ENCODE measurements around the gene VMAC.

The VMAC gene

DNA sequence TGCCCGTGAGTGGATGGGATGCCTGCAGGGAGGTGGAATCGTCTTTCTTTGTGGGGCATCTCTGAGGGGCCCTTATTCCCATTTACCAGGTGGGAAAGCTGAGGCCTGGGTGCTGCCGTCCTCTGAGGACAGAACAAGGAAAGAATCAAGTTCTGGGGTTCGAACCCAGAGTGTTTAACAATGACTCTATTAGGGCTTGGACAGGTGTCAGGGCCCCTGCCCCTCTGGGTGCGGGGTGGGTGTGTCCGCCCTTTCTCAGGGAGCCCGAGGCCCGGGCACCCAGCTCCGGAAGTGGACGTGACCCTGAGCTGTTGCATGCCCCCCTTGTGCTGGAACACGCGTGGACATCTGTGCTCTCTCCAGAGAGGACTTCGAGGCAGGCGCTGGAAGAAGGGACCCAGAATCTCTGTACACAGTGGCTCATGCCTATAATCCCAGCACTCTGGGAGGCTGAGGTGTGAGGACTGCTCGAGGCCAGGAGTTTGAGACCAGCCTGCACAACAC lies 11.8 kb upstream of the VMAC start:
- Mint-ChIP-seq H3K27ac (peak overlapping the region in 1 of 2 donors; percentile 77), H3K4me3 (no peak overlapping the region)
- no peak for ATAC-seq (replicated peaks)

DNA sequence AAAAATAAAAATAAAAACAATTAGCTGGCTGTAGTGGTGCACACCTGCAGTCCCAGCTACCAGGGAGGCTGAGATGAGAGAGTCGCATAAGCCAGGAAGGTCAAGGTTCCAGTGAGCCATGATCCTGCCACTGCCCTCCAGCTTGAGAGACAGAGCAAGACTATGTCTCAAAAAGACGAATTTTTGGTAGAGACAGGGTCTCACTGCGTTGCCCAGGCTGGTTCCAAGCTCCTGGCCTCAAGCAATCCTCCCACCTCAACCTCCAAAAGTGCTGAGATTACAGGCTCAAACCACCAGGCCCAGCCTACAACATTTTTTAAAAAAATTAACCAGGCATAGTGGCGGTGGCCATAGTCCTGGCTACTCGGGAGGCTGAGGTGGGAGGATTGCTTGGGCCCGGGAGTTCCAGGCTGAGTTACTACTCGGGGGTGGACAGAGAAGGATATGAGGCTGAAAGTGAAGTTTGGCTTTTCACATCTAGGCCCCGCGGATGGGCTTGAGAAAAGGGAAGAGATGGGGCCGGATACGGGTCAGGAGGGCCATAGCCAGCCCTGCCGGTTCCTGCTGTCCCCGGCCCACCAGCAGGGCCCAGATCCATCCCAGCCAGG lies 11.3 kb upstream of the VMAC start:
- DNase-seq (no peak), ATAC-seq (replicated peaks) (no peak)
- Mint-ChIP-seq H3K36me3 (ENCODE audit: insufficient read depth) (peaks cover 11% of the 10 kb centered on the region), H3K4me3 (no peak overlapping the region), H3K9me3 (no peaks in the 10 kb centered on the region), H3K27ac (no peak overlapping the region), H3K4me1 (ENCODE audit: low read depth in 2 of 2) (peaks cover 0 to 9% of the 10 kb centered on the region in 2 donors), H3K27me3 (no peaks in the 10 kb centered on the region)

More for the DNA sequence above, 11.8 kb upstream of the VMAC start:
- Mint-ChIP-seq H3K4me1 (ENCODE audit: low read depth in 2 of 2) (peaks cover 0 to 6% of the 10 kb centered on the region in 2 donors), H3K9me3 (no peaks in the 10 kb centered on the region), H3K27me3 (no peaks in the 10 kb centered on the region), H3K36me3 (ENCODE audit: insufficient read depth) (peaks cover 9% of the 10 kb centered on the region)
- DNase-seq, result no peak

DNA sequence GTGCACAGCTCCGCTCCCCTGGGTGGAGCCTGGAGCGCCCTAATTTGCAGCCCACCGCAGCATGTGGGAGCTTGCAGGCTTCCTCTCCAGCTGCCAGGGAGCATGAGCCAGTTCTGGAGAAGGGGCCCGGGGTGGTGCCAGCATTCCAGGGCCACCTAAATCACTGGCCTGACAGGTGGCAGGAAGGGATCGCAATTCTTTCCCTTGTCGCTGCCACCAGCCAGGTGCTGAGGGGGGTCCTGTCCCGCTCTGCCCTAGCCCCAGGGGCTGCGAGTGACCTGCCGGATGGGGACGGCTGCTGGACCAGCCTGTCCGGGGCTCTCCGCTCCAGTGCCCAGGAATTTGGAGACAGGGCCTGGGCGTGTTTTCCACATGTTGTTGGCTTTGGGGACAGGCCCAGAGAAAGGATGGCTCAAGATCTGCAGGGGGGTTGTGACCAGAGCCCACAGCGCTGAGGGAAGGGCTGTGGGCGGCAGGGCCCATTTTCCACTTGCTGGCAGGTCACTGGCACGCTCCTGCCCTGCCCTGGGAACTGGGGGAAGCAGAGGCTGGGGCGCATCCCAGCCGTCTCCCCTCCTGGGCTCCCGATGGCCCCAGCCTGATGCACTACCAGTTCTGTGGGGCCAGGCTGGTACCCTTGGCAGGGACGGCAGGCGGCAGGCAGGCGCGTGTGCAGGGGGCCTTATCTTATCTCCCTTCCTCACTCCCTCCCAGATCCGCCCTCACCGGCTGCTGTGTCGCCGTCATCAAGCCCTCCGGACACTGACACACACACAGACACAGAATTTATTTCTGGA lies 10.6 kb upstream of the VMAC start:
- Mint-ChIP-seq H3K36me3 (ENCODE audit: insufficient read depth) (peaks cover 11% of the 10 kb centered on the region), H3K9me3 (no peaks in the 10 kb centered on the region), H3K27ac (peak overlapping the region in 1 of 2 donors; percentile 15), H3K4me1 (ENCODE audit: low read depth in 2 of 2) (peaks cover 0 to 9% of the 10 kb centered on the region in 2 donors), H3K27me3 (no peaks in the 10 kb centered on the region), H3K4me3 (no peak overlapping the region)
- DNase-seq, result no peak
- no peak for ATAC-seq (replicated peaks)

DNA sequence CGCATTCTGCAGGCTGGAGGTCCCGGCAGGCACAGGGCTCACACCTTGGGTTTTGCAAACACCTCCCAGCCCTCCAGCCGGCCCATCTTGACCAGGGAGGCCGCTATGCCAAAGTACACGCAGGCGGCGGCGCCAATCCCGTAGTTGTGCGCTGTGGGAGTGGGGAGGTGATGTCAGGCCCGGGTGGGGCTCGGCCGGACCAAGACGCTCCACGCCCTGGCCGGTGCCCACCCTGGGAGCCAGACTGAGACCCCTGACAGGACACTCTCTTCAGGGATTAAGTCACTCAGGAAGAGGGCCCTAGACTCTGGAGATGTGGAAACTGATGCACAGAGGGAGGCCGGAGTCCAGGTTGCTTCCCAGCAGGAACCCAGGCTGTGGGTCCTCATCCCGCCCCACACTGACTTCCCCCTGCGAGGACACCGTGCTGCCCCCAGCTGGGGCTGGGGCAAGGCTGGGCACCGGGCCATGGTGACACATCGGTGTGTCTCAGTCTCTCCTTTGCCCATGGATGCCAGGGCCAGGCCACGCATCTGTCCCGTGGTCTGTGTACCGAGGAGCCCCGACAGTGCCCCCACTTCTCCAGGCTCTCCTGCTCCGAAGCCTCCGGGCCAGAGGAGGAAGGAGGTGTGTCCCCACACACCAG lies 9.8 kb upstream of the VMAC start:
- no peaks in the 10 kb centered on the region for H3K9me3 Mint-ChIP-seq
- H3K27me3 Mint-ChIP-seq, result no peaks in the 10 kb centered on the region
- no peak overlapping the region for H3K4me3 Mint-ChIP-seq
- H3K4me1 Mint-ChIP-seq (ENCODE audit: low read depth in 2 of 2), result peaks cover under 1 to 9% of the 10 kb centered on the region in 2 donors
- ATAC-seq (replicated peaks) (no peak), DNase-seq (no peak)
- H3K27ac Mint-ChIP-seq, result peak overlapping the region in 1 of 2 donors; percentile 15
- peaks cover 11% of the 10 kb centered on the region for H3K36me3 Mint-ChIP-seq (ENCODE audit: insufficient read depth)

DNA sequence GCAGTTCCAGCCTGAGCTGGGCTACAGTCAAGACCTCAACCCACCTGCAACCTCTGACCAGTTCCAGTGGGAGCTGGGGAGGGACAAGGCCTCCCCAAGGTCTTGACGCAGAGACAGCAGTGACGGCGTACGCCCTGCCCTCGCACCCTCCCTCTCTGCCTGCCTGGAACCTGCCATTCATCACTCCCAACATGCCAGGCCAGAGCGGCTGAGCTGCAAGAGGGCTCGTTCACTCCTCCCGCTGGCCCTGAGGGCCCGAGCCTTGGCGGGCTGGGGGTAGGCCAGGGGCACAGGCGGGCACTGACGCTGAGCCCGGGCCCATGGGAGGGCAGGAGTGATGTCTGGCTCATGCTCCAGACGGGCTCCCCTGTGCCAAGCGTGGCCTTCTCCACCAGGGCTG lies 9.3 kb upstream of the VMAC start:
- Mint-ChIP-seq H3K9me3 (no peaks in the 10 kb centered on the region), H3K4me3 (no peak overlapping the region), H3K27me3 (no peaks in the 10 kb centered on the region), H3K4me1 (ENCODE audit: low read depth in 2 of 2) (peaks cover 7 to 13% of the 10 kb centered on the region in 2 donors), H3K27ac (no peak overlapping the region), H3K36me3 (ENCODE audit: insufficient read depth) (peaks cover 11% of the 10 kb centered on the region)
- ATAC-seq (replicated peaks), result no peak
- no peak for DNase-seq

DNA sequence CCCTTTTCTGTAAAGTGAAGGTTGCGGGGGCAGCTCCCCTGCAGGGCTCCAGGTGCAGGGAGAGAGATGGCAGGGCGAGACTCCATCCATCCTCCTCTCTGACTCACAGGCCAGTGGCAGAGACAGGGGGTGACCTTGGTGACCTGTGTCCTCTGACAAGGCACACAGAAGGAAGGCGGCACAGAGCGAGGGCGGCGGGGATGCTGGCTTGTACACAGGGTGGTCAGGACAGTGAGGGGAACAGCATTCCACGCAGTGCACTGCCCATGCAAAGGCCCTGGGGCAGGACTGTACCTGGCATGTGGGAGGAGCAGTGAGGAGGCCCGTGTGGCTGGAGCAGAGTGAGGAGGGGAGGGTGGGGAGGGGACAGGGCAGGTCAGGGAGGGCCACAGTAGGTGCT lies 8.8 kb upstream of the VMAC start:
- DNase-seq (no peak), ATAC-seq (replicated peaks) (no peak)
- Mint-ChIP-seq H3K27me3 (no peaks in the 10 kb centered on the region), H3K27ac (no peak overlapping the region), H3K4me1 (ENCODE audit: low read depth in 2 of 2) (peaks cover 7 to 13% of the 10 kb centered on the region in 2 donors), H3K9me3 (no peaks in the 10 kb centered on the region), H3K4me3 (no peak overlapping the region), H3K36me3 (ENCODE audit: insufficient read depth) (peaks cover 12% of the 10 kb centered on the region)

DNA sequence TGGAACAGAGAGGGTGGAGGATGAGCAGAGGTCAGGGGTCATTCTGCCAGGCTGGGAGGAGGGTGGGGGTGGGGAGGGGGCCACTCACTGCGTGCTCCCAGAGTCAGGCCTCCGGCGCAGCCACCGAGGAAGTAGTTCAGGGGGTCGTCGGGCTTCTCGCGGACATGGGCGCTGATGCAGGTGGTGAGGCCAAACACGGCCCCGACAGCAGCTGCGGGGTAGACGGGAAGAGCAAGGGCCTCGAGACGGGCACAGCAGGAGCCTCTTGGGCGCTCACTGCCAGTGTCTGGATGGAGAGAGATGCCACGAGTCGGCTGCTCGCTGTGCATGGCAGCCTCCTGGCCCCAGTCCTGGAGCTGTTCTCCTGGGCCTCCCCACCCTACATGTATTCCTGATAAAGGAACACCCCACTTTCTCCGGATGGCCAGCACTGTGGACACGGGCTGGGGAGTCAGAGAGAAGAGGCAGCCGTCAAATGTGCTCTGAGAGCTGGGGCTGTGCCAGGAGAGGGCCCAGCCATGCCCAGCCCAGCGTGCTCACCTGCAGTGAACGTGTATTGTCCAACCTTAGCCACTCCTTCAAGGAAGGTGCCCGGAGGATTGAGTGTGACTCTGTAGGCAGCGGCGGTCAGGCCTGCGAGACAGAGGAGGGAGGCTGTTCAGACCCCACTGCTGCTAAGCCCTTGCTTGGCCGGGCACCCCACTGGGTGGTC lies 8.2 kb upstream of the VMAC start:
- Mint-ChIP-seq H3K27ac (no peak overlapping the region), H3K4me3 (no peak overlapping the region), H3K27me3 (no peaks in the 10 kb centered on the region), H3K4me1 (ENCODE audit: low read depth in 2 of 2) (peaks cover 7 to 17% of the 10 kb centered on the region in 2 donors), H3K36me3 (ENCODE audit: insufficient read depth) (peaks cover 14% of the 10 kb centered on the region), H3K9me3 (no peaks in the 10 kb centered on the region)
- DNase-seq (no peak), ATAC-seq (replicated peaks) (no peak)

DNA sequence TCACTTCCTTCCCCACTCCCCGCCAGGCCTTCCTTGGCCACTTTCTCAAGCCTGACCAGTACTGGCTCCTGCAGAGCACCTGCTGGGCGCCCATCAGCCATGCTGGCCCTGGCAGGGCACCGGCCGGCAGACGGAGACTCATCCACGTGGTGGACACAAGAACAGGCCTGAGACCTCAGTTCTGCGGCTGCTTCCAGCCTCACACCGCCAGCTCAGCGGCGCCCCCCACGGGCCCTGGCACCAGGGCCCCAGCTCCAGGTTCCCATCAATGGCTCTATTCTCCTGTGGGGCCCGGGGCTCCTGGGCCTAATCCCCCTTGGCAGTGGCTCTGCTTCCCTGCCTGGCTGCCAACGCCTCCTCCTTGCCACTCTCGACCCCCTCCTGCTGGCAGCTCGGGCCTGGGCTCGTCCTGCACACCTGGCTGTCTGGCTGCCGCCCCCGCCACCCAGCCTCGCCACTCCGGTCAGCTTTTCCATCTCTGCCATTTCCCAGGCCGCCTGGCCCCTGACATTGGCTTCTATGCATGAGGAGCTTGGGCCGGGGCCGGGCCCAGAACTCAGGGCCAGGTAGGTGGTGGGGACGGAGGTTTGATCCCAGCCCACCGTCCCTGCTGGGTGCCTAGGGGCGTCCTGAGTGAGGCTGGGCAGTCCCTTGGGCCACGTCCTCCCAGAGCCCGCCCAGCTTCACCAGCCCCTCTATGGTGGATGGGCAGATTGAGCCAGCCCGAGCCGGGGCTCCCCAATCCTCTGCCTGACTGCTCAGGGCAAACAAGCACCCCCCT lies 7.3 kb upstream of the VMAC start:
- H3K27ac Mint-ChIP-seq, result no peak overlapping the region
- no peak for ATAC-seq (replicated peaks)

DNA sequence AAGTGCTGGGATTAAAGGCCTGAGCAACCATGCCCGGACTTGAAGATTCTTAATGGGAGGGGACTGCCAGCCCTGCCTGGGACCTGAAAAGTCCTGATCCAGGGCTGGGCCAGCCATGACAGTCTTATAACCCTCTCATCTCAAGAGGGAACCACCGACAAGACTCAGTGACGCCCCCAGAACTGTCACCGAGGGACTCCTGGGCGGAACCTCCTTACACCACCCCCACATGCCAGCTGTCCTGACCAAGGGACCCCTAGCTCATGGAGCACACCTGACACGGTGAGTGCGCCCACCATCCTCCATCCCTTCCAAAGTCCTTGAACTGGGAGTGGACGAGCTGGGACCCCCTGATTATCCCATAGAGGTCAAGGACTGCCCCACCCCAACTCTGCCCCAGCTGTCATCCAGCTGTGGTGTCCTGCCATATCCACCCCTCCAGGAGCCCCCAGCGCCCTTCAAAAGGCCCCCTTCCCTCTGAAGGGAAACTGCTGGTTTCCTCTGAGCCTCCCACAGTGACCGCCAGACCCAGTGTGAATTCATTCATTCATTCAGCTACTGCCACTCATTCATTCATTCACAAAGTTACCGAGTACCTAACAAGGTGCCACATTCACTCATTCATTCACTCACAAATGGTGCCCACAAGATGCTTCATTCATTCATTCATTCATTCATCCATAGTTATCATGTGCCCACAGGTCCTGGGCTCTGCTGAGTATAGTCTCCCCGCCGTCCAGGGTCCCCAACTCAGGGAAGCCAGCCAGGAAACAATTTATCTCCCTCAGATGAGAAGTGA lies 4.7 kb upstream of the VMAC start:
- peaks cover 33% of the 10 kb centered on the region for H3K36me3 Mint-ChIP-seq (ENCODE audit: insufficient read depth)
- H3K27me3 Mint-ChIP-seq, result no peaks in the 10 kb centered on the region
- H3K4me3 Mint-ChIP-seq, result no peak overlapping the region
- ATAC-seq (replicated peaks) (no peak), DNase-seq (no peak)
- peaks cover 18 to 23% of the 10 kb centered on the region in 2 donors for H3K4me1 Mint-ChIP-seq (ENCODE audit: low read depth in 2 of 2)
- peak overlapping the region in 1 of 2 donors; percentile 52 for H3K27ac Mint-ChIP-seq
- no peaks in the 10 kb centered on the region for H3K9me3 Mint-ChIP-seq

More for the DNA sequence above, 7.3 kb upstream of the VMAC start:
- Mint-ChIP-seq H3K36me3 (ENCODE audit: insufficient read depth) (peaks cover 14% of the 10 kb centered on the region), H3K27me3 (no peaks in the 10 kb centered on the region), H3K9me3 (no peaks in the 10 kb centered on the region), H3K4me3 (no peak overlapping the region), H3K4me1 (ENCODE audit: low read depth in 2 of 2) (peaks cover 7 to 13% of the 10 kb centered on the region in 2 donors)
- no peak for DNase-seq

DNA sequence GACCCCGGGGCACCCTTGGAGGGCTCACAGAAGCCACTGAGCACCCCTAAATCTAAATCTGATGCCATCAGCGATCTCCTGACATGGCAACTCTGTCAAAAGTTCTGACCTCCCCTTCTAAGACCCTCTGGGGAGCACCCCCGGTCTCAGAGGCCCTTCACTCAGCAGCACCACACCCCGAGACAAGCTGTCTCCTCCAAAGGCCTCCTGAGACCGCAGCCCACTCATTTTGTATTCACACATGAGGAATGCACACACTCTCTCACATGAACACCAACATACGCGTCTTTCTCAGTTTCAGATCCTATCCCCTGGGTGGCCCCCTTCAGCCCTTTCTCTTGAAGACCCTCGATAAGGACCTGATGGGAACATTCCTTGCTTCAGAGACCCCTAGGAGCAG lies 3.7 kb upstream of the VMAC start:
- ATAC-seq (replicated peaks) (no peak), DNase-seq (no peak)
- Mint-ChIP-seq H3K4me1 (ENCODE audit: low read depth in 2 of 2) (peaks cover 19 to 21% of the 10 kb centered on the region in 2 donors), H3K4me3 (no peak overlapping the region), H3K27me3 (no peaks in the 10 kb centered on the region), H3K27ac (peak overlapping the region in 1 of 2 donors; percentile 49), H3K9me3 (no peaks in the 10 kb centered on the region), H3K36me3 (ENCODE audit: insufficient read depth) (peaks cover 29% of the 10 kb centered on the region)

DNA sequence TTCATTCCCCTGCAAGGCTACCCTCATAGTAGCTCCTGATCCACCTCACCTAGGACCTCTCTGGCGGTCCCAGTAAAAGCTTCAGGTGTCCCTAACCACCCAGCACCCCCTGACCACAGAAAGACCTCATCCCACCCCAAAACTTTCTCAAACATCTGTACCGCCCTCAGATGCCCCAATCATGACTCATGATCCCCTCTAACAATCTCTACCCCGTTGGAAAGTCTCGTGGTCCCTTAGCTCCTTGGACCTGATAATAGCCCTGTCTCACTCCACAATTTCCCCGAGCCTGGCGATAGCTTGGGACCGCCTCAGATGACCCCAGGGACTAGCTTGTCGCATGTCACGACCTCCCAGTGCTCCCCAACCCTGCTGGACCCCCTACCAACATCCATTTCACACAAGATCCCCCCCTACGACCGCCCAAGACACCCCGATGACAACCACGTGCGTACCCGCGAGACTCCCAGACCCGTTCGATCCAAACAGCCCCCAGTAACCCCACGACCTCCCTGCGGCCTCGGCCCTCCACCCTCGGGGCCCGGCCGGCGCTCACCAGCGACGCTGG lies 1.5 kb upstream of the VMAC start:
- H3K27ac Mint-ChIP-seq, result peak overlapping the region; percentile 95 to 98
- H3K4me3 Mint-ChIP-seq, result peak overlapping the region; percentile 94 to 95
- H3K36me3 Mint-ChIP-seq (ENCODE audit: insufficient read depth), result peaks cover 24% of the 10 kb centered on the region
- DNase-seq (no peak), ATAC-seq (replicated peaks) (no peak)
- H3K27me3 Mint-ChIP-seq, result no peaks in the 10 kb centered on the region
- peaks cover 23 to 29% of the 10 kb centered on the region in 2 donors for H3K4me1 Mint-ChIP-seq (ENCODE audit: low read depth in 2 of 2)
- H3K9me3 Mint-ChIP-seq, result no peaks in the 10 kb centered on the region
